ENCODE results near the gene RIPPLY3.

RIPPLY3 gene, protein sequence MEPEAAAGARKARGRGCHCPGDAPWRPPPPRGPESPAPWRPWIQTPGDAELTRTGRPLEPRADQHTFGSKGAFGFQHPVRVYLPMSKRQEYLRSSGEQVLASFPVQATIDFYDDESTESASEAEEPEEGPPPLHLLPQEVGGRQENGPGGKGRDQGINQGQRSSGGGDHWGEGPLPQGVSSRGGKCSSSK

GRCh38 chr21:37006486-37007291, at the start of gene RIPPLY3:
Gene RIPPLY3 (plus strand): TSS chr21:37006702. CDS start chr21:37006773, 71 bp downstream.
- Histone ChIP-seq H3K27me3 (peaks cover 29 to 57% (median 44%) of the 10 kb centered on the region in 11 experiments), H3K9ac (peak within 1 kb of the TSS; percentile 48 to 78 (median 73); a peak in 21 of 22 replicates), H4K20me1 (no peaks in the 10 kb centered on the region; a peak in 1 of 22 replicates), H3K4me3 (peak within 1 kb of the TSS; percentile 60 to 80 (median 70)), H3K4me2 (peak within 1 kb of the TSS; percentile 85 to 99 (median 95)), H3K36me3 (no peaks in the 10 kb centered on the region), H3K4me1 (peaks cover 11 to 39% (median 34%) of the 10 kb centered on the region in 10 experiments), H3K27ac (peak within 1 kb of the TSS in 9 of 11 experiments; percentile 35 to 54 (median 38); a peak in 13 of 22 replicates), H3K9me3 (replicated peaks in 1 of 11) (peaks cover 0 to 11% (median 6%) of the 10 kb centered on the region in 11 experiments; a peak in 11 of 22 replicates)
- no peak for TF ChIP-seq Cebpa-rat (IDR thresholded peaks at IDR 0.05)

GRCh38 chr21:36959020-36959835, 47.3 kb upstream of the RIPPLY3 start:
- Histone ChIP-seq H3K36me3 (peaks cover 28 to 73% (median 48%) of the 10 kb centered on the region in 11 experiments), H3K4me3 (no peak overlapping the region), H3K27ac (no peak overlapping the region), H3K9ac (no peak overlapping the region), H3K27me3 (no peaks in the 10 kb centered on the region), H3K4me2 (no peak overlapping the region), H4K20me1 (no peaks in the 10 kb centered on the region), H3K4me1 (peaks cover 0 to 3% (median under 1%) of the 10 kb centered on the region in 10 experiments; a peak in 8 of 20 replicates), H3K9me3 (replicated peaks in 1 of 11) (peaks cover 0 to 11% (median 9%) of the 10 kb centered on the region in 11 experiments; a peak in 15 of 22 replicates)
- no peak for TF ChIP-seq Cebpa-rat (IDR thresholded peaks at IDR 0.05)

DNA sequence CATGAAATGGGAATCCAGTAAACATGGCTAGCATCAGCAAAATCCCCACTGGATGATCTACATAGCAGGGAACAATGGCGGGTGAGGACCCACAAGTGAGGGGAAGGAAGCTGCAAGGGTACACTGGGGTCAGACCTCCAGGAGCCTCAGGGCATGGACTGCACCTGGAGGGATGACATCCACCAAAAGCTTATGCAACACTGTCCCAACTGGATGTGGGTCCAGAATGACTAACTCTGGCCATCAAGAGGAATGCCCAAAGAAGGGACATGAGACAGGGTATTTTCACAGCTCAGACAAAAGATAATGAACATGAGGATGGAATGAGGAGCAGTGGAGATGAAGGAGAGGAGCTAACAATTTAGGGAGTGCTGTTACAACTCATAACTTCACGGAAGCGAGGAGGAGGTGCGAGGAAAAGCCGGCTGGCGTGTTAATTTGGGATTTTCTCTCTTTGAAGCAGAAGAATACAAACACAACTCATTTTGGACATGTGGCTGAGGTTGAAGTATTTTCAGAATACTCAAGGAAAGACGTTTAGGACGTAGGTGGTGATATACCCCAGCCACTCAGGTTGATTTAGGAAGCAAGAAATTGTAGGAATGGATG, 45.7 kb upstream of the RIPPLY3 start:
- Histone ChIP-seq H3K27me3 (no peaks in the 10 kb centered on the region), H3K4me2 (no peak overlapping the region), H3K27ac (no peak overlapping the region), H4K20me1 (no peaks in the 10 kb centered on the region), H3K36me3 (peaks cover 28 to 59% (median 45%) of the 10 kb centered on the region in 11 experiments), H3K4me1 (peaks cover 12 to 19% (median 16%) of the 10 kb centered on the region in 10 experiments), H3K9me3 (replicated peaks in 1 of 11) (peaks cover 0 to 11% (median 9%) of the 10 kb centered on the region in 11 experiments; a peak in 15 of 22 replicates), H3K4me3 (no peak overlapping the region), H3K9ac (no peak overlapping the region)
- TF ChIP-seq Cebpa-rat (IDR thresholded peaks at IDR 0.05), result no peak

- H3K27ac ChIP-seq, result no peak overlapping the region
- H3K4me2 ChIP-seq, result no peak overlapping the region
- H3K9ac ChIP-seq, result no peak overlapping the region
- H4K20me1 ChIP-seq, result no peaks in the 10 kb centered on the region
- H3K9me3 ChIP-seq (replicated peaks in 1 of 11), result peaks cover 0 to 11% (median 9%) of the 10 kb centered on the region in 11 experiments; a peak in 15 of 22 replicates
- no peaks in the 10 kb centered on the region for H3K27me3 ChIP-seq
- no peak for TF ChIP-seq Cebpa-rat (IDR thresholded peaks at IDR 0.05)
- H3K4me3 ChIP-seq, result no peak overlapping the region
- peaks cover 17 to 25% (median 23%) of the 10 kb centered on the region in 10 experiments for H3K4me1 ChIP-seq
- peaks cover 25 to 45% (median 37%) of the 10 kb centered on the region in 11 experiments for H3K36me3 ChIP-seq
Measured at GRCh38 chr21:36962098-36962780, 44.3 kb upstream of the RIPPLY3 start.

DNA sequence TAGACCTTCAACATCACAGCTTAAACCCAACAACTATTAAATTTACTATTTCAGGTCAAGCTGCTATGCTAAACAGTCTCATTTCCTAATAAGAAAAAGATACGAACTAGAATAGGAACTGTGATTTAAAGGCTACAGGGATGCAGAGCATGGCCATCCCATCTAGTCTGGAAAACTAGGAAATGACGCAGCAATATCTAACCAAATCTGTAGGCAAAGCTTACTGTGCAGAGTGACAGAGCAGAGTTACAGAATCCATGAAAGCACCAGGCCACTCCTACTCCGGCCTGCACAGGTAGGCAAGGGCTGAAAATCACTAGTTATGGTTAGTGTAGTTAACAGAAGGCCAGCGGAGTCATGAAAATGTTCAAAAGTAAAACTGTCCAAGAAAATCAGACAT, 42.1 kb upstream of the RIPPLY3 start:
- Histone ChIP-seq H3K36me3 (peaks cover 13 to 27% (median 21%) of the 10 kb centered on the region in 11 experiments), H3K9me3 (replicated peaks in 1 of 11) (peaks cover 0 to 5% (median 4%) of the 10 kb centered on the region in 11 experiments; a peak in 15 of 22 replicates), H3K27me3 (no peaks in the 10 kb centered on the region), H3K4me1 (peaks cover 17 to 34% (median 24%) of the 10 kb centered on the region in 10 experiments), H4K20me1 (no peaks in the 10 kb centered on the region), H3K9ac (no peak overlapping the region), H3K4me3 (no peak overlapping the region), H3K4me2 (peak overlapping the region in 7 of 11 experiments; percentile 14 to 97 (median 92); a peak in 10 of 22 replicates), H3K27ac (no peak overlapping the region)
- no peak for TF ChIP-seq Cebpa-rat (IDR thresholded peaks at IDR 0.05)

DNA sequence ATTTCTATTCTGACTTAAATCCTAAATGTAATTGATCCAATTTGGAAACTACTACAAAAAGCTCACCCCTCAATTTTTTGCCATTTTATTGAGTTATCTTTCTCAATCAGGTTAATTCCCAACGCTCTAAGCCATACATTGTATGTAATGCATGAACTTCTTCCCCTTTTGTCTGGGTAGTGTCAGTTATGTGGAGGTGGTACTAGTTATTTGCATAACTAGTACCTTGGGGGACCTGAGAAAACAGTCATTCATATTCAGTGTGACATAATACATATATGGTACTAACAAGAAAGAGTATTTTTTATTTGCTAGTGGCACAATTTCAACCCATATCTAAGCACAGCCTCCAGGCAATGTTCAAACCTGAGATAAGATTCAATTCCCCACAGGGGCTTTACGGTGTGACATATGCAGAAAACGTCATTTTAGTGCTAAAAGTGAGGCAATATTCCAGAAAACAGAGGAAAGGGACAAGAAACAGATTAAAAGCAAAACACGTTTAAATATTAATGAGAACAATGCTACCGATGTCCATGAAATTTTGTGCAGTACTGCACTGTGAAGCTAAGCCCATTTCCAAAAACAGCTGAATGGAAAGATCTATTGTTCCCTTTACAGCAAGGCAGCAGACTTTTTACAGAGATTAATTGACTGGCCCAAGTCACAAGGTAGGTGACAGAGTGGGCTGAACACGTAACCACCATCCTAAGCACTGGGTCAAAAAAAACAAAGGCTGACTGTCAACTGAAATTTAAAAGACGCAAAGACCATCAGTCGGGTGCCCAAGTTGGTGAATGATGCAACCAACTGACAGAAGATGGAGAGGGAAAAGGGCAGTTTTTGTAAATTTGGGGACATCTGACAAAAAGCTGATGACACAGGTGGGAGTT, 41.4 kb upstream of the RIPPLY3 start:
- H3K4me3 ChIP-seq, result peak overlapping the region; percentile 68 to 88 (median 80)
- H4K20me1 ChIP-seq, result no peaks in the 10 kb centered on the region
- peak overlapping the region in 4 of 11 experiments; percentile 80 to 87 (median 85); a peak in 6 of 22 replicates for H3K27ac ChIP-seq
- H3K4me2 ChIP-seq, result peak overlapping the region; percentile 82 to 98 (median 92)
- peaks cover 17 to 34% (median 24%) of the 10 kb centered on the region in 10 experiments for H3K4me1 ChIP-seq
- peaks cover 7 to 22% (median 18%) of the 10 kb centered on the region in 11 experiments; a peak in 16 of 22 replicates for H3K36me3 ChIP-seq
- no peaks in the 10 kb centered on the region for H3K9me3 ChIP-seq (replicated peaks in 1 of 11)
- no peaks in the 10 kb centered on the region for H3K27me3 ChIP-seq
- peak overlapping the region in 9 of 11 experiments; percentile 80 to 91 (median 87); a peak in 15 of 22 replicates for H3K9ac ChIP-seq
- no peak for TF ChIP-seq Cebpa-rat (IDR thresholded peaks at IDR 0.05)

DNA sequence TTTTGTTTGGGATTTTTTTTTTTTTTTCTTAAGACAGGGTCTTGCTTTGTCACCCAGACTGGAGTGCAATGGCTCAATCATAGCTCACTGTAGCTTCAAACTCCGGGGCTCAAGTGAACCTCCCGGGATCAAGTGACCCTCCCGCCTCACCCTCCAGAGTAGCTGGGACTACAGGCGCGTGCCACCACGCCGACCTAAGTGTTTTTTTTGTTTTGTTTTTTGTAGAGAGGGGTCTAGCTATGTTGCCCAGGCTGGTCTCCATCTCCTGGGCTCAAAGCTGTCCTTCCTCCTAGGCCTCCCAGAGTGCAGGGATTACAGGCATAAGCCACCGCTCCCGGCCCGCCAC, 40.8 kb upstream of the RIPPLY3 start:
- Histone ChIP-seq H3K9ac (peak overlapping the region; percentile 77 to 91 (median 86)), H3K4me3 (peak overlapping the region; percentile 68 to 88 (median 80)), H3K27ac (peak overlapping the region; percentile 62 to 87 (median 80)), H4K20me1 (no peaks in the 10 kb centered on the region), H3K4me2 (peak overlapping the region; percentile 82 to 98 (median 92)), H3K4me1 (peaks cover 17 to 34% (median 24%) of the 10 kb centered on the region in 10 experiments), H3K36me3 (peaks cover 1 to 16% (median 12%) of the 10 kb centered on the region in 11 experiments; a peak in 15 of 22 replicates), H3K27me3 (no peaks in the 10 kb centered on the region), H3K9me3 (replicated peaks in 1 of 11) (no peaks in the 10 kb centered on the region)
- TF ChIP-seq Cebpa-rat (IDR thresholded peaks at IDR 0.05), result no peak
